ENCODE data around the gene PTS. TPM values are rescaled to one million over a fixed set of nuclear protein-coding genes. Genes with fewer than 3 reads are reported as not detected.

PTS gene
- polyA plus RNA-seq, 3 donors: 11.8 to 25.0 (median 14.0) TPM

DNA sequence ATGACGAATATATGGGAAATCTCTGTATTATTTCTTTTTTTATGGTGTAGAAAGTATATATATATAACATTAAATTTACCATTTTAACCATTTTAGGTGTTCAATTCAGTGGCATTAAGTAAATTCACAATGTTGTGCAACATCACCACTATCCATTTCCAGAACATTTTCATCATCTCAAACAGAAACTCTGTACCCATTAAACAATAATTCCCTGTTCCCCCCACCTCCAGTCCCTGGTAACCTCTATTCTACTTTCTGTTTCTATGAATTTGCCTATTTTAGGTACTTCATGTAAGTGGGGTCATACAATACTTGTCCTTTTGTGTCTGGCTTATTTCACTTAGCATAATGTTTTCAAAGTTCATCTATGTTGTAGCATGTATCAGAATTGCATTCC lies 15.3 kb upstream of the PTS start:
- Mint-ChIP-seq H3K27me3 (ENCODE audit: low read depth in 3 of 3) (peaks cover 0 to 8% (median 0%) of the 10 kb centered on the region in 3 donors), H3K4me1 (peaks cover 23% of the 10 kb centered on the region), H3K4me3 (no peak overlapping the region), H3K9me3 (peaks cover 0 to 1% (median 0%) of the 10 kb centered on the region in 7 donors), H3K36me3 (no peaks in the 10 kb centered on the region), H3K27ac (no peak overlapping the region)
- Histone ChIP-seq H3K4me2 (replicated peaks; ENCODE audit: extremely low read depth, low read length, poor library complexity, severe bottlenecking) (no peak overlapping the region), H3K9ac (ENCODE audit: insufficient read depth, low read length, poor library complexity, severe bottlenecking) (no peak overlapping the region), H3K4me3 (replicated peaks in 1 of 3; ENCODE audit: low read depth in 2 of 3, low read length in 3 of 3) (no peak overlapping the region), H3K27ac (ENCODE audit: low read depth in 1 of 2, low read length in 2 of 2) (no peak overlapping the region), H3K36me3 (replicated peaks in 1 of 2; ENCODE audit: control insufficient read depth in 1 of 2, insufficient read depth in 2 of 2, low read length in 2 of 2) (no peaks in the 10 kb centered on the region), H3K27me3 (ENCODE audit: control insufficient read depth in 2 of 2, insufficient read depth in 2 of 2, low read length in 2 of 2) (no peaks in the 10 kb centered on the region), H2AFZ (ENCODE audit: insufficient read depth, low read depth, low read length, poor library complexity, severe bottlenecking) (no peak overlapping the region), H3K4me1 (ENCODE audit: control insufficient read depth in 1 of 2, insufficient read depth in 2 of 2, low read length in 2 of 2) (no peaks in the 10 kb centered on the region), H3K79me2 (ENCODE audit: insufficient read depth, low read length) (no peaks in the 10 kb centered on the region), H3K9me3 (replicated peaks in 1 of 2; ENCODE audit: control insufficient read depth in 1 of 2, insufficient read depth in 1 of 2, low read length in 2 of 2) (no peaks in the 10 kb centered on the region), H4K20me1 (ENCODE audit: insufficient read depth, low read length) (no peaks in the 10 kb centered on the region)
- TF ChIP-seq, protein P1, sequence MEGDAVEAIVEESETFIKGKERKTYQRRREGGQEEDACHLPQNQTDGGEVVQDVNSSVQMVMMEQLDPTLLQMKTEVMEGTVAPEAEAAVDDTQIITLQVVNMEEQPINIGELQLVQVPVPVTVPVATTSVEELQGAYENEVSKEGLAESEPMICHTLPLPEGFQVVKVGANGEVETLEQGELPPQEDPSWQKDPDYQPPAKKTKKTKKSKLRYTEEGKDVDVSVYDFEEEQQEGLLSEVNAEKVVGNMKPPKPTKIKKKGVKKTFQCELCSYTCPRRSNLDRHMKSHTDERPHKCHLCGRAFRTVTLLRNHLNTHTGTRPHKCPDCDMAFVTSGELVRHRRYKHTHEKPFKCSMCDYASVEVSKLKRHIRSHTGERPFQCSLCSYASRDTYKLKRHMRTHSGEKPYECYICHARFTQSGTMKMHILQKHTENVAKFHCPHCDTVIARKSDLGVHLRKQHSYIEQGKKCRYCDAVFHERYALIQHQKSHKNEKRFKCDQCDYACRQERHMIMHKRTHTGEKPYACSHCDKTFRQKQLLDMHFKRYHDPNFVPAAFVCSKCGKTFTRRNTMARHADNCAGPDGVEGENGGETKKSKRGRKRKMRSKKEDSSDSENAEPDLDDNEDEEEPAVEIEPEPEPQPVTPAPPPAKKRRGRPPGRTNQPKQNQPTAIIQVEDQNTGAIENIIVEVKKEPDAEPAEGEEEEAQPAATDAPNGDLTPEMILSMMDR (IDR thresholded peaks at IDR 0.05): no peak
- intact Hi-C loops (cut with micrococcal nuclease): loop anchor here (10.0 kb wide), 3 partner anchors 344 to 1324 kb away; no protein-coding TSS in a partner anchor
- DNase-seq: no peak
- WGBS (ENCODE audit: insufficient coverage): no CpG with 5 or more reads among the region's 1 CpG

DNA sequence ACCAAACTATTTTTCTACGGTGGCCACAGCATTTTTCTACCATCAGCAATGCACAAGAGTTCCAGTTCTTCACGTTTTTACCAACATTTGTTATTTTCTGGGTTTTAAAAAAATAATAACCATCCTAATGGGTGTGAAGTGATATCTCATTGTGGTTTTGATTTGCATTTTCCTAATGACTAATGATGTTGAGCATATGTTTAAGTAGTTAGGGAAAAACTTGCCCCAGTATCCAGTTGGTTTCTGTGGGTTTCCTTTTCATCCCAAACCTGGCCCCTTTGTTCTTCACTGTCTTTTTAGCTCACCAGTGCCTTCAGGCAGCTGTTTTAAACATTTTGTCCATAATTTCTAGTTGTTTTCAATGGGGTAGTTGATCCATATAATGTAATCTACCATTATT lies 14.7 kb upstream of the PTS start:
- no peak overlapping the region for H3K4me3 Mint-ChIP-seq
- no peak overlapping the region for H3K4me3 ChIP-seq (replicated peaks in 1 of 3; ENCODE audit: low read depth in 2 of 3, low read length in 3 of 3)
- H3K36me3 Mint-ChIP-seq: no peaks in the 10 kb centered on the region
- TF ChIP-seq, protein P1 (IDR thresholded peaks at IDR 0.05): no peak
- no peak overlapping the region for H3K27ac Mint-ChIP-seq
- peaks cover 23% of the 10 kb centered on the region for H3K4me1 Mint-ChIP-seq
- no peaks in the 10 kb centered on the region for H3K4me1 ChIP-seq (ENCODE audit: control insufficient read depth in 1 of 2, insufficient read depth in 2 of 2, low read length in 2 of 2)
- no CpG with 5 or more reads among the region's 2 CpGs for WGBS (ENCODE audit: insufficient coverage)
- H3K36me3 ChIP-seq (replicated peaks in 1 of 2; ENCODE audit: control insufficient read depth in 1 of 2, insufficient read depth in 2 of 2, low read length in 2 of 2): no peaks in the 10 kb centered on the region
- no peaks in the 10 kb centered on the region for H3K27me3 ChIP-seq (ENCODE audit: control insufficient read depth in 2 of 2, insufficient read depth in 2 of 2, low read length in 2 of 2)
- H3K27ac ChIP-seq (ENCODE audit: low read depth in 1 of 2, low read length in 2 of 2): no peak overlapping the region
- no peaks in the 10 kb centered on the region for H3K9me3 ChIP-seq (replicated peaks in 1 of 2; ENCODE audit: control insufficient read depth in 1 of 2, insufficient read depth in 1 of 2, low read length in 2 of 2)
- H4K20me1 ChIP-seq (ENCODE audit: insufficient read depth, low read length): no peaks in the 10 kb centered on the region
- intact Hi-C loops (cut with micrococcal nuclease): loop anchor here (10.0 kb wide), 3 partner anchors 343 to 1323 kb away; no protein-coding TSS in a partner anchor
- no peak for DNase-seq
- no peak overlapping the region for H2AFZ ChIP-seq (ENCODE audit: insufficient read depth, low read depth, low read length, poor library complexity, severe bottlenecking)
- peaks cover 0 to 8% (median 0%) of the 10 kb centered on the region in 3 donors for H3K27me3 Mint-ChIP-seq (ENCODE audit: low read depth in 3 of 3)
- H3K9me3 Mint-ChIP-seq: peaks cover 0 to 1% (median 0%) of the 10 kb centered on the region in 7 donors
- no peaks in the 10 kb centered on the region for H3K79me2 ChIP-seq (ENCODE audit: insufficient read depth, low read length)
- H3K4me2 ChIP-seq (replicated peaks; ENCODE audit: extremely low read depth, low read length, poor library complexity, severe bottlenecking): no peak overlapping the region
- H3K9ac ChIP-seq (ENCODE audit: insufficient read depth, low read length, poor library complexity, severe bottlenecking): no peak overlapping the region

Data from CD14-positive monocyte (primary cell).